Stimulated activated CD4-positive, alpha-beta T cell treated with anti-CD3 and anti-CD28 coated beads, TNF-alpha, amount 100 ng/mL, for 24 hours (primary cell): ENCODE results near the gene LY6G6C.
"Not testable (repeated sequence)": the region's sequence is repeated elsewhere in the genome, so short reads cannot be mapped to it uniquely, and the experiment has no call there.

Experiments
- DNase-seq, 3 experiments: peaks; one replicate each; pipeline ENCODE4 v3.0.0-alpha.2; 2020; ENCODE audit warnings: low read depth in 3 of 3

Gene LY6G6C

GRCh38 chr6:31727034-31727716, 5.6 kb upstream of the LY6G6C start:
- DNase-seq = no peak

DNA sequence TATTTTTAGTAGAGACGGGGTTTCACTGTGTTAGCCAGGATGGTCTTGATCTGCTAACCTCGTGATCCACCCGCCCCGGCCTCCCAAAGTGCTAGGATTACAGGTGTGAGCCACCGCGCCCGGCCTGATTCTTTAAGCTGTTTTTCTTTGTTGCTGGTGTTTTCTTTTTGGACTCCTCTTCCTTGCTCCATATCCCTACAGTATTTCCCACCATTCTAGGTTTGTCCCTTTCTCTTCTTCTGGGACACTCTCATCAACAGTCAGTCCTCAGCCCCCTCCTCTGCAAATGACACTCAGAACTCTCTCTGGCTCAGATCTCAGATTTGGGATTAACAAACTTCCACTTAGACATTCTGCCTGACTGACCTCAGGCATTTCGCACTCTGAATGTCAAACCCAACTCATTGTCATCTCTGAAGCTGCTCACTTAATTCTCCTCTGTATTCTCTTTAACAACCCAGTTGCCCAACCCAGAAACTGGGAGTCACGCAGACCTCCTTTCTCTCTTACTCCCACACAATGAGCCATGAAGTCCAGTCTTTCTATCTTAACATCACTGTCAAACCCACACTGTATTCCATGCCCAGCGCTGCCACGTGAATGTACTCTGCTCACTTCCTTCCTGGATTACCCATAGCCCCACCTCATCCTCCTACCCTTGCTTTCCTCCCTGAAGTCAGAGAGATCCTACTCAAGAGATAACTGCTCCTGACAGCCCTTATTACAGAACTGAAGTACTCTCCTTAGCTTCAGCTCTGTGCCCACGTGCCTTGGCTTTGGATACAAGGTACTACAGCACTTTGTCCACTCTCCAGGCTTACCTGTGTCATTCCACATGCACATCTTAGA, 4.2 kb upstream of the LY6G6C start:
- DNase-seq = no peak

DNA sequence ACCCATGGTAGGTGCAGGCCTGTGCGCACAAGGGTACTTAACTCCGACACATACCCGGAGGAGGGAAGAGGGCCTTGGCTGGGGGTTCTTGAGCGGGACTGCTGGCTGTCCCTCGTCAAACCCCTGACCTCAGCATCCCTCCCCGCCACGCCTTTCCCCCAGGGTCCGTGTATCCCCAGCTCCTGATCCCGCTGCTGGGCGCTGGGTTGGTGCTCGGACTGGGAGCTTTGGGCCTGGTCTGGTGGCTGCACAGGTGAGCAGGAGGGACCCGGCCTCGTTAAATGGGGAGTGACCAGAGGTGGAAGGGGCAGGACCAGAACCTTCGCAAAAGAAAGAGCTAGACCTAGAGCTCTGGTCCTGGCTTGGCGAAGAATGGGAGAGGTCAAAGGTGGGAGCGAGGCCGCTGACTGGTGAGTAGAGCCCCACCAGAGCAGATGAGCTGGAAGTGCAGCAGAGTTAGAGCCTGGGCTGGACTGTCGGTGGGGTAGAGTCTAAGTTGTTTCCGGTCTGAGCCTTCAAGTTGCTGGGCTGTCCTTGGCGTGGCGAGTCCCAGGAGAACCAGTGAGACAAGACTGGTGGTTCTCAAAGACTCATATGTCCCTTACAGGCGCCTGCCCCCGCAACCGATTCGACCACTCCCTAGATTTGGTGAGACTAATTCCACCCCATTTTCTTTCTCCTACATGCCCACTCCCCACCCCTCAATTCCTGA, 2.6 kb upstream of the LY6G6C start:
- DNase-seq = no peak

- no peak for DNase-seq
These were observed 1.9 kb upstream of the LY6G6C start, which contains the start of gene MPIG6B for GRCh38 chr6:31723245-31723979. Gene MPIG6B (plus strand): TSS chr6:31723373. CDS start chr6:31723384, 11 bp downstream.

- DNase-seq = no peak
These were observed 627 bp upstream of the LY6G6C start for GRCh38 chr6:31722173-31722572.

GRCh38 chr6:31720196-31720770, 1.3 kb downstream of the LY6G6C start:
- DNase-seq = no peak

DNA sequence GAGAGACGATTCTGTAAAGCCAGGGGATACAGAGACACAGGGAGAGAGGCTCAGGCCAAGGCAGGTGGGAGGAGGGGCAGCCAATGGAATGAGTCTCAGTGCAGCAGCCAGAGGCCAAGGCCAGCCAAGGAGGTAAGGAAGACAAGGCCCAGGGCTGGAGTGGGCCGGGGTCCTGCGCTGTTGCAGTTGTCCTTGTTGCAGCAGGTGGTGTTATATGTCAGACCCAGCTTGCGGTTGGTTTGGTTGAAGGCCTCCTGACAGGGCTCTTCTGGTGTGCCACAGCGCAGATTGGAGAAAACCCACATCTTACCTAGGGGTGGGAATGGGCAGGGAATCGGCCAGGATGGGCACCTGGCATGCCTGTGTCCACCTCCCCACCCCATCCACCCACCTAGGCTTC, 2.5 kb downstream of the LY6G6C start:
- no peak for DNase-seq

GRCh38 chr6:31718265-31718664, 3.3 kb downstream of the LY6G6C start:
- DNase-seq = no peak

- DNase-seq = no peak
These were observed 3.9 kb downstream of the LY6G6C start for GRCh38 chr6:31717499-31718222.

DNA sequence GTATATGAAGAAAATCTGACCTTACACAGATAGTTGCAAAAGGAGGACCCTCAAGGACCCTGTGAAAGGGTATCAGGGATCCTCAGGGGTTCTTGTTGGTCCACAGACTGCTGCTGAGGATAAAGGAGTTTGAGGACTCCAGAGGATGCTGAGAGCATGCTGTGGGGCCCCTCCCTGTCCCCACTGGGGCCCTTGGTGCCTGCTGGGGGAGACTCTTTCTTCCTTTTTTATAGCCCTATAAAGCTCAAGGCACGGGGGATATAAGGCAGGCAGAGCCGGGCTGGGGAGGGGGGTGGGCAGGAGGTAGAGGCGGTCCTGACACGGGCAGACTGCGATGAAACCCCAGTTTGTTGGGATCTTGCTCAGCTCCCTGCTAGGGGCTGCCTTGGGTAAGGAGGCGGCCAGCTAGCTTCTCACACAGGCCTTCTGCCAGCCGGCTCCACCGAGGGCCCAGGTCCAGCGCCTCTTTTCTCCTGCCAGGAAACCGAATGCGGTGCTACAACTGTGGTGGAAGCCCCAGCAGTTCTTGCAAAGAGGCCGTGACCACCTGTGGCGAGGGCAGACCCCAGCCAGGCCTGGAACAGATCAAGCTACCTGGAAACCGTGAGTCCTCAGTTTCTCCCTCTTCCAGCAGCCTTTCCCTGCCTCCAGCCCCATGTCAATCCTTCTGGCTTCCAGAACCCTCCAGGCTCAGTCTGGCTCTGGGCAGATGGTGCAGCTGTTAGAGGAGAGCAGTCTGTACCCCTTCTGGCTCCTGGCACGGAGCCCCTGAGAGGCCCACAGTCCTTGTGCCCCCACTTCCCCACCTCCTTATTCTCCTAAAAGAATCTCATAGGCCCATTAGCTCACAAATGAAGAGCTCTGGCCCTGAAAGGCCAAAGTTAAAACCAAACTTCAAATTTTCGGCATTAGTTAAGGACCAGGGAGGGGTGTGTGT, 6.3 kb downstream of the LY6G6C start, which contains the start of gene LY6G6D:
Gene LY6G6D (plus strand): TSS at position 327 of the 937 bp plus-strand sequence. CDS start 8 bp downstream, at position 335.
- no peak for DNase-seq

DNA sequence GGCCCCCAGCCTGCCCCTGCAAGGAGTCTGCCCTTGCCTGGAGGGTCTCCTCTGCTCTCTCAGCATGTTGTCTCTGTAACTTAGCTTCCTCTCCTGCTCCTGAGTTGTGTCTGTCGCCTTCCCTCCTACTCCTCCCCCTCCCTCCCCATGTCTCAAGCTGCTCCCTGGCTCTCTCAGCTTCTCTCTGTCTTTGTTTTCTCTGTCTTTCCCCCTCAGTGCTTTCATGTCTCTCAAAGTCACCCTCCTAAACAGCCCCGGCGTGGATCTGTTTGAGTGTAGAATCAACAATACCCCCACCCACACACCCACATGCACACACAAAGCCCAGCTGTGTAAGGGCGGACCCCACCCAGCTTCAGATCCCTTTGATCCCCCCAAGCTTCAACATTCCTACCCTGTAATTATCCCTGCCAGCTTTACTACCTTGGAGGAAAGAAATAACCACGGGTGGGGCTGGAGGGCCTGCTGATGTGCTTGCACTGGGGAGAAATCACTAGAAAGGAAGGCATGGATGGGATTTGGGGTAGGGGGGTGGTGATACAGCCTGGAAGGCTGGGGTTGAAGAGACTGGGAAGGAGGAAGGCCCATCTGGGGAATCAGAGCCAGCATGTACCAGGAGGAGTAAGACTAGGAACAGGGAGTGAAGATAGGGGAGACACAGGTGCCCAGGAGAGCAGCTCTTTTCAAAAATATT, 7.4 kb downstream of the LY6G6C start:
- no peak for DNase-seq

GRCh38 chr6:31713465-31713864, 8.1 kb downstream of the LY6G6C start:
- DNase-seq = no peak

- no peak for DNase-seq
These were observed 9.2 kb downstream of the LY6G6C start for GRCh38 chr6:31712296-31712695.

GRCh38 chr6:31711233-31711632, 10.3 kb downstream of the LY6G6C start:
- no peak for DNase-seq

- no peak for DNase-seq
These were observed 10.9 kb downstream of the LY6G6C start for GRCh38 chr6:31710523-31711219.

- not testable (repeated sequence) for DNase-seq
These were observed 12.4 kb downstream of the LY6G6C start for GRCh38 chr6:31709157-31709556.

DNA sequence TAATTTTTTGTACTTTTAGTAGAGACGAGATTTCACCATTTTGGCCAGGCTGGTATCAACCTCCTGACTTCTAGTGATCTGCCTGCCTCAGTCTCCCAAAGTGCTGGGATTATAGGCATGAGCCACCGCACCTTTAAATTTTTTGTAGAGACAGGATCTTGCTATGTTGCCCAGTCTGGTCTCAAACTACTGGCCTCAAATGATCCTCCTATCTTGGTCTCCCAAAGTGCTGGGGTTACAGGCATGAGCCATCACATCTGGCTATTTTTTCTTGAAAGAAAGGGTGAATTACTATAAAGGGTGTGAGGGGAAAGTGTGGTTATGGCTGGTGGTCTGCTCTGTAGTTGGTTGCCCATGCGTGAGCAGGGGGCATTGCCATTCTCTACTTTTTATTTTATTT, 13.3 kb downstream of the LY6G6C start:
- no peak for DNase-seq

GRCh38 chr6:31707701-31708100, 13.8 kb downstream of the LY6G6C start:
- no peak for DNase-seq
